Astrocyte (in vitro differentiated cells and primary cell): ENCODE measurements around the gene UQCR11. TPM values are rescaled to one million over a fixed set of nuclear protein-coding genes. Genes with fewer than 3 reads are reported as not detected.

Source experiments
- DNase-seq: peaks from one replicate; pipeline ENCODE4 v3.0.0-alpha.2; 2010; ENCODE audit warnings: low read depth
- FAIRE-seq: peaks from 2 replicates; lab custom pipeline; 2011; peaks lifted over from hg19 to GRCh38; lab: Jason Lieb, UNC
- H2AFZ ChIP-seq: 2 replicates; pipeline ENCODE4 v1.6.0; 2012; ENCODE audit warnings: low read depth, low read length, inconsistent platforms
- H3K27ac ChIP-seq: 2 replicates; pipeline ENCODE4 v1.5.1; 2011; ENCODE audit warnings: low read depth, low read length, inconsistent platforms
- H3K27me3 ChIP-seq: 2 replicates; pipeline ENCODE4 v1.6.0; 2011; ENCODE audit warnings: low read length, inconsistent platforms; ENCODE audit not compliant: insufficient read depth
- H3K36me3 ChIP-seq: 2 replicates; pipeline ENCODE4 v1.5.1; 2011; ENCODE audit warnings: low read length, inconsistent platforms; ENCODE audit not compliant: insufficient read depth
- H3K4me1 ChIP-seq: 2 replicates; pipeline ENCODE4 v1.5.1; 2011; ENCODE audit warnings: low read length, inconsistent platforms; ENCODE audit not compliant: insufficient read depth
- H3K4me2 ChIP-seq: 2 replicates; pipeline ENCODE4 v1.6.0; 2012; ENCODE audit warnings: low read length, inconsistent platforms
- H3K4me3 ChIP-seq: 2 replicates; pipeline ENCODE4 v1.5.1; 2011; ENCODE audit warnings: low read depth, mild to moderate bottlenecking, low read length, inconsistent platforms; ENCODE audit not compliant: insufficient read depth
- H3K79me2 ChIP-seq: 2 replicates; pipeline ENCODE4 v1.6.0; 2012; ENCODE audit warnings: mild to moderate bottlenecking, low read length, inconsistent platforms; ENCODE audit not compliant: insufficient read depth
- H3K9ac ChIP-seq: 2 replicates; pipeline ENCODE4 v1.6.0; 2012; ENCODE audit warnings: mild to moderate bottlenecking, low read length, inconsistent platforms
- H3K9me3 ChIP-seq: 2 replicates; pipeline ENCODE4 v1.5.1; 2012; ENCODE audit warnings: low read depth, mild to moderate bottlenecking, low read length, inconsistent platforms; ENCODE audit not compliant: insufficient read depth
- H4K20me1 ChIP-seq: 2 replicates; pipeline ENCODE4 v1.6.0; 2012; ENCODE audit warnings: low read length, inconsistent platforms; ENCODE audit not compliant: insufficient read depth
- H3K27ac Mint-ChIP-seq: one replicate; pipeline ENCODE4 v1.8.0; 2021; ENCODE audit warnings: mild to moderate bottlenecking, mixed read lengths; ENCODE audit not compliant: unreplicated experiment
- H3K27me3 Mint-ChIP-seq: one replicate; pipeline ENCODE4 v1.8.0; 2021; ENCODE audit warnings: low read depth, mixed read lengths; ENCODE audit not compliant: unreplicated experiment
- H3K36me3 Mint-ChIP-seq: one replicate; pipeline ENCODE4 v1.8.0; 2021; ENCODE audit warnings: low read depth, mixed read lengths; ENCODE audit not compliant: unreplicated experiment
- H3K4me1 Mint-ChIP-seq: one replicate; pipeline ENCODE4 v1.8.0; 2021; ENCODE audit warnings: low read depth, mixed read lengths; ENCODE audit not compliant: unreplicated experiment
- H3K4me3 Mint-ChIP-seq: one replicate; pipeline ENCODE4 v1.8.0; 2021; ENCODE audit warnings: mild to moderate bottlenecking, moderate library complexity, mixed read lengths; ENCODE audit not compliant: unreplicated experiment
- H3K9me3 Mint-ChIP-seq: one replicate; pipeline ENCODE4 v1.8.0; 2021; ENCODE audit warnings: mild to moderate bottlenecking, mixed read lengths; ENCODE audit not compliant: unreplicated experiment
- CTCF ChIP-seq: IDR thresholded peaks from 2 replicates; pipeline ENCODE4 v1.5.1; 2011; ENCODE audit warnings: low read depth, mild to moderate bottlenecking, inconsistent platforms, low read length, moderate library complexity; ENCODE audit not compliant: insufficient read depth
- EZH2 ChIP-seq: IDR thresholded peaks from 2 replicates; pipeline ENCODE4 v1.6.1; 2012; ENCODE audit warnings: mild to moderate bottlenecking, low read length, inconsistent platforms; ENCODE audit not compliant: insufficient read depth
- total RNA-seq: library from RNA; stranded (reverse); gene quantifications from 2 replicates; pipeline ENCODE4 v1.2.1, GENCODE V29; 2021

UQCR11 gene
- total RNA-seq, 1 donor from 2014 or later: 255 TPM

GRCh38 chr19:1584500-1585242 lies 20.6 kb downstream of the UQCR11 start:
- H3K9me3 ChIP-seq: no peaks in the 10 kb centered on the region
- H3K79me2 ChIP-seq: peaks cover 50% of the 10 kb centered on the region
- H3K4me1 ChIP-seq: no peaks in the 10 kb centered on the region
- H2AFZ ChIP-seq: no peak overlapping the region
- Mint-ChIP-seq H3K27me3 (no peaks in the 10 kb centered on the region), H3K9me3 (no peaks in the 10 kb centered on the region), H3K36me3 (peaks cover 12% of the 10 kb centered on the region), H3K4me3 (no peak overlapping the region), H3K27ac (no peak overlapping the region), H3K4me1 (no peaks in the 10 kb centered on the region)
- no peak overlapping the region for H3K4me3 ChIP-seq
- FAIRE-seq (no peak), DNase-seq (no peak)
- no peaks in the 10 kb centered on the region for H3K27me3 ChIP-seq
- H3K27ac ChIP-seq: no peak overlapping the region
- no peak overlapping the region for H3K4me2 ChIP-seq
- no peak overlapping the region for H3K9ac ChIP-seq
- H4K20me1 ChIP-seq: peaks cover 34% of the 10 kb centered on the region
- no peak for TF ChIP-seq CTCF
- TF ChIP-seq EZH2: no peak
- peaks cover 8% of the 10 kb centered on the region for H3K36me3 ChIP-seq

GRCh38 chr19:1582201-1582600 lies 23.1 kb downstream of the UQCR11 start:
- Histone ChIP-seq H3K4me3 (no peak overlapping the region), H3K36me3 (peaks cover 8% of the 10 kb centered on the region), H4K20me1 (peaks cover 16% of the 10 kb centered on the region)

More at GRCh38 chr19:1582201-1582600, 23.1 kb downstream of the UQCR11 start:
- H3K4me1 Mint-ChIP-seq: no peaks in the 10 kb centered on the region
- no peak overlapping the region for H3K4me3 Mint-ChIP-seq
- H3K27me3 Mint-ChIP-seq: no peaks in the 10 kb centered on the region
- FAIRE-seq (no peak), DNase-seq (no peak)
- H3K4me1 ChIP-seq: no peaks in the 10 kb centered on the region
- no peaks in the 10 kb centered on the region for H3K9me3 ChIP-seq
- no peak overlapping the region for H3K27ac Mint-ChIP-seq
- peaks cover 13% of the 10 kb centered on the region for H3K36me3 Mint-ChIP-seq
- peaks cover 25% of the 10 kb centered on the region for H3K79me2 ChIP-seq
- no peak overlapping the region for H3K4me2 ChIP-seq
- no peak overlapping the region for H3K9ac ChIP-seq
- TF ChIP-seq CTCF (no peak), EZH2 (no peak)
- no peaks in the 10 kb centered on the region for H3K27me3 ChIP-seq
- H2AFZ ChIP-seq: no peak overlapping the region
- H3K9me3 Mint-ChIP-seq: no peaks in the 10 kb centered on the region
- no peak overlapping the region for H3K27ac ChIP-seq
